Measurements from ENCODE around the gene AFF1.
"Not testable (repeated sequence)": the region's sequence is repeated elsewhere in the genome, so short reads cannot be mapped to it uniquely, and the experiment has no call there.

The AFF1 gene

DNA sequence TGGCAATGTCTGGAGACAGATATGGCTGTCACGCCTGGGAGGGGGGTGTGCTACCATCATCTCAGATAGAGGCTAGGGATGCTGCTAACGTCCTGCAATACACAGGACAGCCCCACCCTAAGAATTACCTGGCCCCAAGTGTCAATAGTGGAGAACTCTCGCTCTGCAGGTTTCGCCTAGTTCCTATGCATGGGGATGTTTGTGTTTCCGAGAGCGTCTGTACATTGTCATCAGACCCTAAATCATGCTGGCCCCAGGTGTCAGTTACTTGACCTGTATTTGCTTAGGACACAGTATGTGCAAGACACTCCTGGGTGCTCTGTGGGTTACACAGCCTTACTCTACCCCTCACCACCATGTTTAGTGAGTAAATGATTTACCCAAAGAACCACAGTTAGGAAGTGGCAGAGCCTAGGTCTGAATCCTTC, 90.8 kb downstream of the AFF1 start:
- DNase-seq (ENCODE audit: extremely low spot score, insufficient read length, low read depth) (no peak), FAIRE-seq (peak; percentile 88)

DNA sequence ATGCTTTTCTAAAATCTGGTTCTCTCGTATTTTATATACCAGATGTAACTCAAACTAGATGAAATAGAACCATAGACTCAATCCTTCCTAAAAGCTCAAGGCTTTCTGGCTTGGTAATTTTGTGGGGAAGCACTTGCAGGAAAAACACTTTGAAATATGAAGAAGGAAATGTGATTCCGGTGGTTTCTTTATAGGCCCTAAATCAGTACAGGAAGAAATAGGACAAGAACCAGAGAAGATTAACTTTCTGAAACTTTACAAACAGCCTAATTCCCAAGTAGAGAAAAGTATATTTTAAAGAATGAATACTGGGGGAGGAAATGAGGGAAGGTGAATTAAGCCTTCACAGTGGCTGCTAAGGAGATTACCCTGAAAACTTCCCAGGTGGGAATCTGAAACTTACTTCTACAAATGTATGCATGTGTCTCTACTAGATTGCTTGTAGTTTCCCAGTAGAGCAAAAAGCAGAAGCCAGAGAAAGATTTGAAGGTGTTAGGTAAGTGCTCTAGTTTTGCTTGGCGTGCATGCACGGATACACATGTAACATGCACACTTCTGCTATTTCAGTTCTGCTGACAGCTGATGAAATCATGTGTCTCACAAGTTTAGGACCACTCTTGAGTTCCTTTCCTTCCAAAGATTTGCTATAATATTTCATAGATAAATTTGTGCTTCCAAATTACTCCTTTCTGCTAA, 92.1 kb downstream of the AFF1 start:
- peak; percentile 36 for DNase-seq (ENCODE audit: extremely low spot score, insufficient read length, low read depth)
- peak; percentile 97 for FAIRE-seq

DNA sequence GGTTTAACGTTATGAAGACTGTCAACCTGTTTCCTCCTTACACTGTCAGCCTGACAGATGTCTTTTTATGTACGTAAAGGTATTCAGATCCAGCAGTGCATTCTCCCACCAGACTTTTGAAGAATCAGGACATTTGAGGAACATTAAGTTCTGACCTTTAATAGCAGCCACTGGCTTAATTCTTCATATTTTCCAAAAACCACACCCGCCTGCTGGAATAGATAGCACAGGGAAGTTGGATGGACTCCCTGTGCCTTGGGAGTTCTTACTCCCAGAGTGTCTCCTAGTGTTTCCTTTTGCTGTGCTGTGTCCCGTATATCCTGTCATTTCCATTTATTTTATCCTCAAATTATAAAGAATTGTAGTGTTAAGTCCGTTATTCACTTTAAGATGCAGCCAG, 94.5 kb downstream of the AFF1 start:
- no peak for FAIRE-seq
- DNase-seq (ENCODE audit: extremely low spot score, insufficient read length, low read depth), result no peak

DNA sequence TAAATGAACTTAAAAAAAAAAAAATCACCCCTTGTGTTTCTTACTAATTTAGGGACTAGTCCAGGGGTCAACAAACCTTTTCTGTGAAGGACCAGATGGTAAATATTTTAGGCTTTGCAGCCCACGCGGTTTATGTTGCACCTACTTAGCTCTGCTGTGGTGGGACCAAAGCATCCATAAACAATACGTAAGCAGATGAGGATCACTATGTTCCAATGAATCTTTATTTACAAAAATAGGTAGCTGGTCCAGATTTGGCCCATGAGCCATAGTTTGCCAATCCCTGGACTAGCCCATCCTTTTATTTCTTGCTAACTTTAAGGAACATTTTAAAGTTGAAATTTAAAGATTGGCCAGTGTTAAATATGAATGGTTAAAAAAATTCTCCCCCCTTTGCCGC, 95.3 kb downstream of the AFF1 start:
- FAIRE-seq, result no peak
- no peak for DNase-seq (ENCODE audit: extremely low spot score, insufficient read length, low read depth)

DNA sequence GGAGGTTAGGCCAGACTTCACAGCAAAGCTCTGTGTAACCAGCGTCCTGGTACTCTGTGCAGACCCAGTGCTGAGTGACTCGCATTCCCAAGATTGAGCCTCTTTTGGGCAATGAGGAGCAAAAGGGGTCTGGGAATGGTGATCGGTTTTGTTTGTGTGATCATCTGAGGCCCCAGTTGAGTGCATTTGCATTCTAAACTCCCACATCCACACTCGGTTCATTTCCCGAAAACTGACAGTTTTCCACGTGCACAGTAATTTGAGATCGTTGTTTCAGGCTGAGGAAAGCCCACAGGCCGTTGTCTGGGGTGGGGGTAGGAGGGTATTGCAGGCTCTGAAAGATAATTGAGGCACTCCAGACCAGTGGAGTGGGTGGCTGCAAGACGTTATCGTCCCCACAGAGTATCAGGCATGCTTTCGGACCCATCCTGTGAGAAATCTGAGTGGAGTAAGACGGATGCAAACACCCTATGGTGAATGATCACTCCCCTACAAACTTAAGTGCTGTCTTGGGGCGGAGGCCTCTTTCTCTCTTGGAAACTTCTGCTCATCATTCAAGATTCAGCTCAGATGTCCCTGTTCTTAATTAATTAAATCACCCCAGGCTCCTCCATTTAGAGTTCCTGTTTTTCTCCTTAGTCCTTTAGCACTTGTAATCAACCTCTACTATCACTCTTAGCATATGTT, 96.1 kb downstream of the AFF1 start:
- FAIRE-seq (no peak), DNase-seq (ENCODE audit: extremely low spot score, insufficient read length, low read depth) (no peak)

DNA sequence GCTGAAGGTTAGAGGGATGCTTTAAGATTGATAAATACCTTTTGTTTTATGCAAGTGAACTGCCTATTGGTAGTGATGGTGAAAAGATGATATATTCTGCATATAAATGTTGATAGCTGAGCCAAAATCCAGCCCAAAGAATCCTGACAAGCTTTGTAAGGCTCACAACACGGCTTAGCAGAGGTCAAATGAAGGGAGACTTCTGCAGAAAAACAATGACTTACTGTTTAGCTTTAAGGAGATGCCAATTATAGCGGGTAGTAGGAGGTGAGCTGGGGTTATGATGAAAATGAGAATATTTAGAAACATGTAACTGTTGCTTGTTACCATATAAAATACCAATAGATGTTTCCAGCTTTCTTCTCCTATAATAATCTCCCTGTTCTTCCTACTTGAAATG, 97.1 kb downstream of the AFF1 start:
- no peak for DNase-seq (ENCODE audit: extremely low spot score, insufficient read length, low read depth)
- no peak for FAIRE-seq

DNA sequence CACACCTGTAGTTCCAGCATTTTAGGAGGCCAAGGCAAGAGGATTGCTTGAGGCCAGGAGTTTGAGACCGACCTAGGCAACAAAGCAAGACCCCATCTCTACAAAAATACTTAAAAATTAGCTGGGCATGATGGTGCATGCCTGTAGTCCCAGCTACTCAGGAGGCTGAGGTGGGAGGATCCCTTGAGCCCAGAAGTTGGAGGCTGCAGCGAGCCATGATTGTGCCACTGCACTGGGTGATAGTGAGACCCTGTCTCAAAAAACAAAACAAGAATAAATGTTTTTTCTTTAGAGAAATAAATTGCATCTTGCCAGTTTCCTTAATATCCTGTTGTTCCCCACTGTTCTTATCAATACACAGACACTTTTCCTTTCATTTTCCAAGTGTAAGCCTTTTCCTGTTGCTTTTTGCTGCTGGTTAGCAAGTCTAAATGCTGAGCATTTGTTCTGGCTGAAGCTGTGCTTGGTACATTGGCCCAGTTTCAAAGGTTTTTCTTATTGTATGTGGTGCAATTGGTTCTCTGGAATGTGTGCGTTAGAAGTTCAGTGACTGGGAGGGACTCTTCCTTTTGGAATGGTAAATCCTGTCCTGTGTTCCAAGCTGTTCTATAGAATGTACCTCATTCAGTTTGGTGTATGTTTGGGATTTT, 98.2 kb downstream of the AFF1 start:
- FAIRE-seq, result no peak
- no peak for DNase-seq (ENCODE audit: extremely low spot score, insufficient read length, low read depth)

DNA sequence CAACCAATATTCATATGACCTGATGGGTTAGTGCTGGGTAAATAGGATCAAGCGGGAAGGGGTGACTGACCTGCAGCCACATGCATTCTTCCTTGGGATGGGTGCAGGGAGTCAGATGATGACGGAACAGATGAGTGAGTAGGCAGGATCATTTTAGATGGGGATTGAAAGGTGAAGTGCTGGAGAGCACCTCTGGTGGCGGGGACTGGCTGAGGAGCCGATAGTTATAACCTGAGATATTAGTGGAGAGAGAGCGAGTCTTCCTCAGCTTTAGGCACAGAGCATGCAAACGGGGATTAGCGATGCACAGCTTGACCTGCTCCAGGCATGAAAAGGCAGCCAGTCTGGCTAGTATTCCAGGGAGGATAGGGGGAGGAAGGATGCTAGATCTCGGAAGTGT, 99.1 kb downstream of the AFF1 start:
- DNase-seq (ENCODE audit: extremely low spot score, insufficient read length, low read depth) (no peak), FAIRE-seq (no peak)

DNA sequence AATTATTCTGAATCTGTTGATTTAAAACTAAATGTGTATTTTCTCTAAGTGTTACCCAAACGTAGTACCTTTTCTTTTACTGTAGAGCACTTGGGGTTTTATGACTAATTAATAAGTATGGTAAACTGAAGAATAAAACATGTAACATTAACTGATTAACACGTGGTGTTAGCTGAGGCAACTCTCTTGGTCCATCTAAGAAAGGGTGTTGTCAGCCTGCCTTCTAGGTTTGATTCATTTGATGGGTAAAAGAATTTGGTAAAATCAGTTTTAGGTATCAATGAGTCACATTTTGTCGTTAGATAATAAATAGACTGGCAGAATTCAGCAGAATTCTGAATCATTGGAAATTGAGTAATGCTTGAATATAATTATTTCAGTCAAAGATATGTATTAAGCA, 99.7 kb downstream of the AFF1 start:
- no peak for DNase-seq (ENCODE audit: extremely low spot score, insufficient read length, low read depth)
- no peak for FAIRE-seq

DNA sequence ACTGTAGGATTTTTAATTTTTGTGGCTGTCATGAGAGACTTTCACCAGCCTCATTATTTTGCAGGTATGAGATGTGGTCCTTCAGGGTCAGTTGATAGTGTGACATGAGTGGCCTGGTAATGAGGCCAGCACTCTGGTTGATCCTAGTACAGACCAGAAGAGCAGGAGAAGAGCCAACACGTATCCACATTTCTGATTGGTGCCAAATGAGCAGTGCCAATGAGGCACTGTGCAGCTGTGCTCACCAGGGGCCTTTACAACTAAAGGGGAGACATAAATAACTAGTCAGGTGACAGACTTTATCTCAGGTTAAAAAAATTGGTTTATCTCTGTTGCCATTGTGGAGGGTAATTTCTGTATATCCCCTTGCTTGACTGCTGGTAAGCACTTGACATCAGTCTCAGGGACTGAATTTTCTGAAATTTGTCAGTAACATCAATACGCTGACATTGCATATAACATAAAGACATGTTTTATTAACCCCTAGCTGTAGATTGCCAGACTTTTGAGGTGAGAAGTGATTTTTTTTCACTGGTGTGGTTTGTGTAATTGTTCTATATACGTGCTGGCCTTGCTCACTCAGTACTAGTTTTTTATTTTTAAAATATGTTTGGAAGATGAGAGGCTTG, 101.2 kb downstream of the AFF1 start:
- FAIRE-seq (no peak), DNase-seq (ENCODE audit: extremely low spot score, insufficient read length, low read depth) (no peak)

DNA sequence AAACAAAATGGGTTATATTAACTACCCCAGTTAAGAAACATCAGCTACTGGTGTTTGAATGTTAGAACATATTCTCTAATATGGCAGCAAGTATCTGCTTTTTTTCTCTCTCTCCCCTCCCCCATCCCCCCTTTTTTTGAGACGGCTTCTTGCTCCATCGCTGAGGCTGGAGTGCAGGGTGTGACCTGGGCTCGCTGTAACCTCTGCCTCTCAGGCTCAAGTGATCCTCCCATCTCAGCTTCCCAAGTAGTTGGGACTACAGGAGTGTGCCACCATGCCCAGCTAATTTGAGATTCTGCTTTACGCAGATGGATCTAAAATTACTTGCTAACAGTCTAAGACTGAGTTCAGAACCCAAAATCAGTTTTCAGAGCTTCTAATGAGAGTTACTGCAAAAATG, 101.9 kb downstream of the AFF1 start:
- DNase-seq (ENCODE audit: extremely low spot score, insufficient read length, low read depth) (no peak), FAIRE-seq (no peak)

DNA sequence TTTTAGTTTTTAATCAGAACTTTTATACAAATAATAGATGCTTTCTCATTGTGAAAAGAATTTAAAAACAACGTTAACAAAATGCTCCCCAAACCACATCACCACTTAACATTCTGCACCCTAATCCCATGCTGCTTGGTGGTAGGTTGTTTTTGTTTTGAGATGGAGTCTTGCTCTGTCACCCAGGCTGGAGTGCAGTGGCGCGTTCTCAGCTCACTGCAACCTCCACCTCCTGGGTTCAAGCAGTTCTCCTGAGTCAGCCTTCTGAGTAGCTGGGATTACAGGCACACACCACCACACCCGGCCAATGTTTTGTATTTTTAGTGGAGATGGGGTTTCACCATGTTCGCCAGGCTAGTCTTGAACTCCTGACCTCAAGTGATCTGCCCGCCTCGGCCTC, 102.4 kb downstream of the AFF1 start:
- not testable (repeated sequence) for DNase-seq (ENCODE audit: extremely low spot score, insufficient read length, low read depth); FAIRE-seq

DNA sequence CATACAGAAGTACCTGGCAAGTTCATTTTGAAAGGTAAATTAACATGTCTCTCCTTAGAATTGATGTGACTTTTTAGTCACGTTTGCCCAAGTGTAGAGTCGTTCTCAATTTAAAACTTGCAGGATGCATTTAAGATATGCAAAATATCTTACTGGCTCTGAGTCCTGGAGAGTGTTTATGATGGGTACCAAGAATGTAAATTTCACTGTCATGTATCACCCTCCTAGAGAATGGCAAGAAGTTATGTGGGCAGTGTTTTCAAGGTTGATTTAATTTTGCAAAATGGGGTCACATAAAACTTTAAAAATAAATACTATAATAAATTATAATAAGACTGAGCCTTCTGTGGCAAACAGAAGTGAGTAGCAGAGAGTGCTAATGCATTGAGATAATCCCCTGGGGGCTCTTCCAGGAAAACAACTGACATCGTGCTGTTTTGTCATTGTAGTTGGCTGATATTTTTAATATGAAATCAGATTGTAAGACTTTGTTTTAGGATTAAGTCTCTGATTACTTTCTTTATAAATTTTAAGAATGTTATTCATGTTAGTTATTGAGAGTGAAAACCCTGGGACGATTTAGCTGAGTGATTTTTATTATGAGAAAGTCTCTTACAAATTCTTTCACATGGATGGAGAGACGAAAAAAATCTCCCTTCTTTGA, 103.0 kb downstream of the AFF1 start:
- DNase-seq (ENCODE audit: extremely low spot score, insufficient read length, low read depth), result no peak
- no peak for FAIRE-seq

DNA sequence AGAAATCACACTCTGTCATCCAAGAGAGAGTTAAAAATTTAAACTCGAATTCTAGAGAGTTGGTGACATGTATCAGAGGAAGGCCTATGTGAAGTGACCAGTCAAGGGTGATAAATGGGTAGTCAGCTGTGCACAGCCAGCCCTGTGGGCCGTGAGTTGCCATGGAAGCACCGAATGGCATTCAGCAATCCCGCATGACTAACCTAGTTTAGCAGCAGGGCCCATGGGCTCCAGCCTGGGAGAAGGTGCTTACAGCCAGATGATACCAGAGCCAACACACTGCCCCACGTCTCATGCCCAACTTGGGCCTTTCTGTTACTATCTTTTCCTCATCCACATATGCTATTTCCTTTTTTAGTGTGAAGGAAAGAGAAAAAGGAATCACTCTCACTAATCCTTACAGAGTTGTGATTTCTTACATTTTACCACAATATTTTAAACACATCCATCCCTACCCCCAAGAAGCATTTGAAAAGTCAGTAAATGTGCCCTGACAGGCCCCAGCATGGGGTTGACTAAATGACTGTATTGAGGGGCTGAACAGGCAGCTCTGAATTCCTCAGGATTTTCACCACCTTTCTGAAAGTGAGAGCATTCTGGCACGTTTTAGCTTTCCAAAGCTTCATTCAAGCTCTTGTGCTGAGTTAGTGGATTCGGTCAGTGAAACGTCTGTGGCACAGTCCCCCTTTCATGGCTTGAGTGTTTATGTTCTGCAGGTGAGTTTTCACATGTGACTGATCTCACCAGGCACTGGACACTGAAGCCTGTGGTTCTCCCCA, 104.2 kb downstream of the AFF1 start:
- FAIRE-seq (peak; percentile 38), DNase-seq (ENCODE audit: extremely low spot score, insufficient read length, low read depth) (no peak)

DNA sequence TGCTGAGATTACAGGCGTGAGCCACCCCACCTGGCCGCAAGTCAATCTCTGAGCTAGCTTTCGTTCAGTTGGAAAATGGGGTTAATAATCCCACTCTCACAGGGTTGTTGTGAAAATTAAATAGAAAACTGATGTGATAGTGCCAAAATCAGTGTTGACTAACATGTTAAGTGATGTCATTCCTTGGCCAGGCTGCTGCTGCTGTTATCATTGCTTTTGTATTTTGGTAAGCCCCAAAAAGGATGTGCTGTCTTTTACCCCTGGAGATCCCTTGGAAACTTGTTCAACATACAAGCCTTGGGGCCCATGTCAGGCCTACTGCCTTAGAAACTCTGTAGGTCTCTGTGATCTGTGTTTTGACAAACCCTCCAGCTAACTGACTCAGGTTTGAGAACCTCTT, 106.3 kb downstream of the AFF1 start:
- no peak for DNase-seq (ENCODE audit: extremely low spot score, insufficient read length, low read depth)
- no peak for FAIRE-seq

DNA sequence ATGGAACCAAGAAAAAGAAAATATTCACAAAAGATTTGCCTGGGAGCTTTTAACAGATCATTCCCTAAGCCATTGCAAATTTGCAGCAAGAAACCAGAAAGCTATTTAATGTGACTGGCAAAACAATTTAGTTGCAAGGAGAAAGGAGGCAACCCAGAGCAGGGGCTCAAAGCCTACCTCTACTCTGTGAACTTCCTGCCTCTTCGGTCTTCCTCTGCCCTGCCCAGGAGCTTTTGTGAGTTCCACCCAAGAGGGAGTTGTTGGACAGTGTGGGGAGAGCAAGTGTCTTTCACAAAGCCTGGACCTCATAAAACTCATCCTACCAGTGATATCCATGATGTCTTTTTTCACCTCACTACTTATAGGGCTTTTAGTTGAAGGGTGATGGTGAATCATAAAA, 107.4 kb downstream of the AFF1 start:
- DNase-seq (ENCODE audit: extremely low spot score, insufficient read length, low read depth) (no peak), FAIRE-seq (peak; percentile 51)

DNA sequence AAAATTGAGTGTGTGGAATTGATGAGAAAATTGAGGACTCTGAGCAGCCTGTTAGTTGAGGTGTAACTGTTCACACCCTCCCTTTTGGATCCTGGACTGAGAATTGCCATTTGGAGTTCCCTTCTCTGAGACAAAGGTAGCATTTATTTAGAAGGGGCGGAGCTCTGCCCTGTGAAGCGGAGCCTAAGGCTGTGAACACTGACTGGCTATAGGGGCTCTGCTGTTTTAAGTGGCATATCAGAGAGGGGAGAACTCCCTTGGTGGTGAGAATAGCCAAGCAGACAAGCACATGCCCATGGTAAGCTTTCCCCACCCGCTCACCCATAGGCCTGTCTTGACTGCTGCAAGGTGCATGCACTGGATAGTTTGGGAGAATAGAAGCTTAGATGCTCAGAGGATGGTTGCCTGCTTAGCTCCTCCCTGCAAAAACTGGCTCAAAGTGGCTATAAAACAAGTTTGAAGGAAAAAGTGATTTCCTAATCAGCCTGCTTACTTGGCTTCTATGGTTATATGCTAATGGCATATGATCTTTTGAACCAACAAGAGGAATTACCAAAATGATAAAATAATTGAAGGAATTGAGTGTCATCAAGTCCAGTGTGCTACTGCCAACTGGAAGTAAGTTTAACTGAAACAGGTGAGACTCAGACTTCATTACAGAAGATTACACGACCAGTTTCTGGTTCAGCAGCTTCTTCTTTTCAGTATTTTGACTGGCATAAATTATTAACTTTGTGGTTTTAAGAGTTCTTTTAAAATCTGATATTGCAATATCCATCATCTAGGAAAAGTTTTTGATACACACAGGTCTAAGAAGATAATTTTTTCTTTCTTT, 108.4 kb downstream of the AFF1 start:
- DNase-seq (ENCODE audit: extremely low spot score, insufficient read length, low read depth) (peak; percentile 12), FAIRE-seq (peak; percentile 72)

DNA sequence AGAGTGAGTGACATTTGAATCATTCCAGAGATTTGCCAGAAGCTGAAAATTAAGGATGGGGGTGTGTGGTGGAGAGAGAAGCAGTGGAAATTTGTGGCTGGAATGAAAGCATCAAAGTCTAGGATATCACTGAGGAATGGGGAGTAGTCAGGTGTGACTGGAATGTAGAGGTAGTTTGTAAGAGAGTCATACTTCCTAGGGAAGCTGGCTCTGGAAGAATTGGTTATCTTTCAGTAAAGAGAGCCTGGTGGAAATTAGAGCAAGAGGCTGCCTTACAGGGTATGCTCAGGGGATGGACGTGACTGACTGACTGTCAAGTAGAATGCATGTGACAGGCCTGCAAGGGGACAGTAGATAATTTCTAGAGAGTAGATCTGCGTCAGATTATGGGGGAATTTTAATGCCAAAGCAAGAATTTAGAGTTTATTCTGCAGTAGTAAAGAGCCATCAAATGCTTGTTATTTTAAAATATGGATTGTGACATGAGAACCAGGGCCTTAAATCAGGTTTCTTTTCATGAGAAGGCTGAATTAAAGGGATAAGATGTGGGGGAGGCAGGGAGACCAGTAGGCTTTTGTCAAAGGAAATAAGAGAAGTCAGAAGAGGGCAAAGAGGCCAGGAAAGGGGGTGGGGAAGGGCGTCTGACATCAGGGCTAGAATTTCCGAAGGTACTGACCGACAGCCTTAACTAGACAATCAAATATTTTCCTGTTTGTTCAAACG, 109.9 kb downstream of the AFF1 start:
- no peak for FAIRE-seq

More for the DNA sequence above, 109.9 kb downstream of the AFF1 start:
- no peak for DNase-seq (ENCODE audit: extremely low spot score, insufficient read length, low read depth)
